ENCODE results near the gene TNFRSF14.

DNA sequence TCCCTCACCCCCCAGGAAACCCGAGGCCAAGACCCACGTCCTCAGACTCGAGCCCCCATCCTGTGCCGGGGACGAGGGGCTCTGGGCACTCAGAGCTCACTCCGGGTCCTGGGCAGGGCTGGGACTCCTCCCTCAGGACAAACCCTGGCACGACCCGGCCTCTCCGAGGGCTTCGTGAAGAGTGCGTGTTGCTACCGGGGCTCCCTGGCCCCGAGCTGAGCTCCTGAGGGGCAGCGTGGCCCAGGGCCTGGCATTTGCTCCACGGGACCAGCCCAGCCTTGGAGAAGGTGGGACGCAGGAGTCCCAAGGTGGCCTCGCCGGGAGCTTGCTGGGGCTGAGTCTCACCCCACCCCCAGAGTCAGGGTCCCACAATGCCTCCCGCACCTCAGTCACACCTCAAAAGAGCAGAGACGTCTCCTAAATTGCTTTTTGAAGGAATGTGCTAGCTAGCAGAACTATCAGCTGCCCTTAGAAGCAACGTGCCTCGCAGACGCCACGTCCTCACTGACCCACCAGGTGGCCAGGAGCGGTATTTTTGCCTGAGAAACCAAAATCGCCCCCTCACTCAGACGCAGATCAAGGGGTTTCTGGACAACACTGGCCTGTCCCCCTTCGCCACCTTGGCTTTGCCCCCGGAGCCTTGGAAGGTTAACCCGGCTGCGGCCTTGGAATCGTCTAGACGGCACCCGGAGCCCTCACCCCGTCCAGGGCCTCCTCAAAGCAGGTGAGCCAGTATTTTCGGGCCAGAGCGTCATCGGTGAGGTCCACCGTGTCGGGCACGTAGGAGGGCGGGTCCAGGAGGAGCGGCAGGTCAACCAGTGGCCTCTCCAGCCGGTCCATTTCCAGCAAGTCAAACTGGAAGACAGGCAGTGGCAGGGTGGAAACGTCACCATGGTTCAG is 41.1 kb upstream of the TNFRSF14 start:
- TF ChIP-seq, protein P1, sequence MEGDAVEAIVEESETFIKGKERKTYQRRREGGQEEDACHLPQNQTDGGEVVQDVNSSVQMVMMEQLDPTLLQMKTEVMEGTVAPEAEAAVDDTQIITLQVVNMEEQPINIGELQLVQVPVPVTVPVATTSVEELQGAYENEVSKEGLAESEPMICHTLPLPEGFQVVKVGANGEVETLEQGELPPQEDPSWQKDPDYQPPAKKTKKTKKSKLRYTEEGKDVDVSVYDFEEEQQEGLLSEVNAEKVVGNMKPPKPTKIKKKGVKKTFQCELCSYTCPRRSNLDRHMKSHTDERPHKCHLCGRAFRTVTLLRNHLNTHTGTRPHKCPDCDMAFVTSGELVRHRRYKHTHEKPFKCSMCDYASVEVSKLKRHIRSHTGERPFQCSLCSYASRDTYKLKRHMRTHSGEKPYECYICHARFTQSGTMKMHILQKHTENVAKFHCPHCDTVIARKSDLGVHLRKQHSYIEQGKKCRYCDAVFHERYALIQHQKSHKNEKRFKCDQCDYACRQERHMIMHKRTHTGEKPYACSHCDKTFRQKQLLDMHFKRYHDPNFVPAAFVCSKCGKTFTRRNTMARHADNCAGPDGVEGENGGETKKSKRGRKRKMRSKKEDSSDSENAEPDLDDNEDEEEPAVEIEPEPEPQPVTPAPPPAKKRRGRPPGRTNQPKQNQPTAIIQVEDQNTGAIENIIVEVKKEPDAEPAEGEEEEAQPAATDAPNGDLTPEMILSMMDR (conservative IDR thresholded peaks at IDR 0.05) = no peak
- TF ChIP-seq ZFX (IDR thresholded peaks at IDR 0.05) = no peak
